ENCODE measurements around the gene GPR78. TPM values are rescaled to one million over a fixed set of nuclear protein-coding genes. Genes with fewer than 3 reads are reported as not detected.

GPR78 gene
- total and polyA plus RNA-seq, 2 of the 4 experiments (the other 2 are of a cell fraction): under 0.01 to 0.10 TPM

DNA sequence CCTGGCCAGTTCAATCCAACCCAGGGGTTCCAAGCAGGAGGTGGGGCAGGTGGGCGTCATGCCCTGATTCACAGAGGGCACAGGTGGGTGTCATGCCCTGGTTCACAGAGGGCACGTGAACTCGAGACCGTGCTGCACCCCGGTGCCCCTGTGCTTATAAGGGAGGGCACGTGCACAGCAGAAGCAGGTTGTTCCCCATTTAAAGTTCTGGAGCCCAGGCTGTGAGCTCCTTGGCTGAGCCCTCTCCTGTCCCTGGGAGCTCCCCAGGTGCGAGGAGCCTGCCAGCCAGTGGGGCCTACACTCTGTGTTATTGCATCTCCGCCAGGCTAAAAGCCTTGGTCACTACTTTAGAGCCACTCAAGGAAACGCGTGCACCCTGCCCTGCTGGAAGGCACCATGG lies 9.1 kb downstream of the GPR78 start:
- Histone ChIP-seq H4K20me1 (ENCODE audit: insufficient read depth, low read length) (peaks cover 2% of the 10 kb centered on the region; the same call in 1 of the 2 replicates), H3K9me1 (ENCODE audit: insufficient read depth, low read length) (no peaks in the 10 kb centered on the region), H3K4me3 (ENCODE audit: insufficient read depth, low read depth, low read length) (no peak overlapping the region), H3K4me1 (ENCODE audit: control insufficient read depth, insufficient read depth, low read length) (peaks cover 9% of the 10 kb centered on the region; the same call in 1 of the 2 replicates), H3K56ac (ENCODE audit: extremely low read depth, insufficient read depth, low read length) (no peak overlapping the region), H3K4me2 (ENCODE audit: low read depth, low read length) (no peak overlapping the region), H3K27me3 (ENCODE audit: control insufficient read depth, insufficient read depth, low read length) (peaks cover 70% of the 10 kb centered on the region), H3K9ac (ENCODE audit: low read depth, low read length) (no peak overlapping the region), H3K79me1 (ENCODE audit: low read depth in 1 of 2, low read length in 2 of 2) (no peaks in the 10 kb centered on the region), H3K27ac (ENCODE audit: insufficient read depth, low read length) (no peak overlapping the region), H2AK5ac (ENCODE audit: low read depth, low read length) (no peak overlapping the region), H3K14ac (replicated peaks; ENCODE audit: low read depth, low read length) (no peak overlapping the region), H4K5ac (ENCODE audit: low read depth, low read length) (no peak overlapping the region), H2BK20ac (ENCODE audit: low read depth, low read length) (no peak overlapping the region), H2BK120ac (ENCODE audit: low read depth, low read length) (no peak overlapping the region), H2BK15ac (ENCODE audit: low read depth, low read length) (no peak overlapping the region), H2AK9ac (replicated peaks; ENCODE audit: low read depth, low read length, poor library complexity) (no peak overlapping the region), H3K9me3 (ENCODE audit: control insufficient read depth, insufficient read depth, low read length) (no peaks in the 10 kb centered on the region), H4K91ac (ENCODE audit: insufficient read depth, low read depth, low read length) (no peak overlapping the region), H3K23ac (ENCODE audit: low read depth, low read length) (no peak overlapping the region), H4K8ac (ENCODE audit: low read depth in 2 of 2, low read length in 2 of 2) (no peak overlapping the region), H3K18ac (ENCODE audit: low read depth, low read length) (no peak overlapping the region), H3K4ac (ENCODE audit: low read depth, low read length) (no peak overlapping the region), H2AFZ (replicated peaks; ENCODE audit: low read length, poor library complexity) (no peak overlapping the region), H3K36me3 (ENCODE audit: control insufficient read depth, insufficient read depth, low read length) (no peaks in the 10 kb centered on the region), H2BK5ac (ENCODE audit: low read depth, low read length, poor library complexity, severe bottlenecking) (no peak overlapping the region)
- ChIA-PET POLR2A (ENCODE audit: unreplicated experiment) (no interaction called here), CTCF (interaction anchor here (0.9 to 1.2 kb wide), 3 partner anchors 33 to 120 kb away, joined by 3 to 4 read pairs (median 3); no protein-coding TSS in a partner anchor)
- BruUV-seq (replicated peaks): no TSS peak
- no peak for DNase-seq
- dilution Hi-C loops (cut with HindIII; ENCODE audit: low sequenced_read_pairs, unreplicated experiment) (no loop called here), intact Hi-C loops (cut with micrococcal nuclease) (no loop called here), in situ Hi-C loops (cut with MboI; ENCODE audit: low sequenced_read_pairs) (no loop called here)
- WGBS, 2 experiments (ENCODE audit: extremely low coverage in 2 of 2, insufficient read length in 1 of 2): 77% methylated on average over 7 of the region's 10 CpGs; no CpG with 5 or more reads in 1 of the 2 experiments
- TF ChIP-seq MAFK (IDR thresholded peaks at IDR 0.05; ENCODE audit: low read depth, low read length) (no peak), BHLHE40 (IDR thresholded peaks at IDR 0.05; ENCODE audit: low read depth, low read length) (no peak), CHD1 (IDR thresholded peaks at IDR 0.05; ENCODE audit: low read depth, low read length) (no peak), RCOR1 (IDR thresholded peaks at IDR 0.05; ENCODE audit: insufficient replicate concordance, low read length) (no peak), MXI1 (IDR thresholded peaks at IDR 0.05; ENCODE audit: borderline replicate concordance, low read depth, low read length) (no peak)
- TF ChIP-seq, protein P1, sequence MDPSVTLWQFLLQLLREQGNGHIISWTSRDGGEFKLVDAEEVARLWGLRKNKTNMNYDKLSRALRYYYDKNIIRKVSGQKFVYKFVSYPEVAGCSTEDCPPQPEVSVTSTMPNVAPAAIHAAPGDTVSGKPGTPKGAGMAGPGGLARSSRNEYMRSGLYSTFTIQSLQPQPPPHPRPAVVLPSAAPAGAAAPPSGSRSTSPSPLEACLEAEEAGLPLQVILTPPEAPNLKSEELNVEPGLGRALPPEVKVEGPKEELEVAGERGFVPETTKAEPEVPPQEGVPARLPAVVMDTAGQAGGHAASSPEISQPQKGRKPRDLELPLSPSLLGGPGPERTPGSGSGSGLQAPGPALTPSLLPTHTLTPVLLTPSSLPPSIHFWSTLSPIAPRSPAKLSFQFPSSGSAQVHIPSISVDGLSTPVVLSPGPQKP (IDR thresholded peaks at IDR 0.05; ENCODE audit: borderline replicate concordance, low read depth, low read length): no peak
- TF ChIP-seq, protein P2, sequence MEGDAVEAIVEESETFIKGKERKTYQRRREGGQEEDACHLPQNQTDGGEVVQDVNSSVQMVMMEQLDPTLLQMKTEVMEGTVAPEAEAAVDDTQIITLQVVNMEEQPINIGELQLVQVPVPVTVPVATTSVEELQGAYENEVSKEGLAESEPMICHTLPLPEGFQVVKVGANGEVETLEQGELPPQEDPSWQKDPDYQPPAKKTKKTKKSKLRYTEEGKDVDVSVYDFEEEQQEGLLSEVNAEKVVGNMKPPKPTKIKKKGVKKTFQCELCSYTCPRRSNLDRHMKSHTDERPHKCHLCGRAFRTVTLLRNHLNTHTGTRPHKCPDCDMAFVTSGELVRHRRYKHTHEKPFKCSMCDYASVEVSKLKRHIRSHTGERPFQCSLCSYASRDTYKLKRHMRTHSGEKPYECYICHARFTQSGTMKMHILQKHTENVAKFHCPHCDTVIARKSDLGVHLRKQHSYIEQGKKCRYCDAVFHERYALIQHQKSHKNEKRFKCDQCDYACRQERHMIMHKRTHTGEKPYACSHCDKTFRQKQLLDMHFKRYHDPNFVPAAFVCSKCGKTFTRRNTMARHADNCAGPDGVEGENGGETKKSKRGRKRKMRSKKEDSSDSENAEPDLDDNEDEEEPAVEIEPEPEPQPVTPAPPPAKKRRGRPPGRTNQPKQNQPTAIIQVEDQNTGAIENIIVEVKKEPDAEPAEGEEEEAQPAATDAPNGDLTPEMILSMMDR (conservative IDR thresholded peaks at IDR 0.05; ENCODE audit: low read depth, low read length): no peak
- TF ChIP-seq, protein P3, sequence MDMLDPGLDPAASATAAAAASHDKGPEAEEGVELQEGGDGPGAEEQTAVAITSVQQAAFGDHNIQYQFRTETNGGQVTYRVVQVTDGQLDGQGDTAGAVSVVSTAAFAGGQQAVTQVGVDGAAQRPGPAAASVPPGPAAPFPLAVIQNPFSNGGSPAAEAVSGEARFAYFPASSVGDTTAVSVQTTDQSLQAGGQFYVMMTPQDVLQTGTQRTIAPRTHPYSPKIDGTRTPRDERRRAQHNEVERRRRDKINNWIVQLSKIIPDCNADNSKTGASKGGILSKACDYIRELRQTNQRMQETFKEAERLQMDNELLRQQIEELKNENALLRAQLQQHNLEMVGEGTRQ (IDR thresholded peaks at IDR 0.05; ENCODE audit: low read depth, low read length): no peak
- ATAC-seq (ENCODE audit: low read depth): no peak

Data from IMR-90 (cell line).